ENCODE measurements around the gene PTPRO. TPM values are rescaled to one million over a fixed set of nuclear protein-coding genes. Genes with fewer than 3 reads are reported as not detected.

Gene PTPRO
- total RNA-seq, 2 experiments from 2014 or later, result 0.47 to 0.63 TPM

GRCh38 chr12:15407025-15407424, 84.7 kb downstream of the PTPRO start:
- no peak for DNase-seq
- Mint-ChIP-seq H3K4me3 (no peak overlapping the region), H3K4me1 (ENCODE audit: low read depth) (peaks cover 3% of the 10 kb centered on the region), H3K27ac (no peak overlapping the region), H3K36me3 (ENCODE audit: low read depth) (no peaks in the 10 kb centered on the region), H3K27me3 (no peaks in the 10 kb centered on the region), H3K9me3 (peaks cover 2% of the 10 kb centered on the region)
- intact Hi-C loops (cut with micrococcal nuclease), result no loop called here
- ChIA-PET CTCF (no interaction called here), POLR2A (no interaction called here)
- TF ChIP-seq CTCF (IDR thresholded peaks at IDR 0.05), result no peak
- ATAC-seq, result no peak

- H3K27me3 Mint-ChIP-seq, result peaks cover 2% of the 10 kb centered on the region
- no peak for ATAC-seq
- H3K36me3 Mint-ChIP-seq (ENCODE audit: low read depth), result no peaks in the 10 kb centered on the region
- no peak overlapping the region for H3K27ac Mint-ChIP-seq
- CTCF ChIA-PET, result no interaction called here
- no peaks in the 10 kb centered on the region for H3K9me3 Mint-ChIP-seq
- H3K4me3 Mint-ChIP-seq, result no peak overlapping the region
- no peaks in the 10 kb centered on the region for H3K4me1 Mint-ChIP-seq (ENCODE audit: low read depth)
- DNase-seq, result no peak
- TF ChIP-seq CTCF (IDR thresholded peaks at IDR 0.05), result no peak
- intact Hi-C loops (cut with micrococcal nuclease), result no loop called here
- POLR2A ChIA-PET, result no interaction called here
Observed at GRCh38 chr12:15411842-15412241, 89.5 kb downstream of the PTPRO start.

DNA sequence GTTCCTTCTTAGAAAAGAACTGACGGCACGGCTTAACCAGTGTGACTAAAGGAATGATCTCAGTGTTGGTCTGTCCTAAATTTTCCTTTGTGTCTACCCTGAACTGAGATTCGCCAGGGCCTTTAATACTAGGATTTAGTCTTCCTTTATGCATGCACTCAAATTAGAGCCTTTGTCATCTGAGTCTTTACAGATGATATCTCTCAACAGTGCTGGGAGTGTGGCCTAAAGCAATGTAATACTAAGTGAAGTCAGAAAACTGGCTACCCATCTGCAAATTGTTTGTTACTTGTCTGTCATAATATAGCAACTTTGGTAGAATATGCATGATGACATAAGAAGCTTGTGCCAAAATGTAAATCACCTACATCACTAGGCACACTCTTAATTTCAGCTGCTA, 95.4 kb downstream of the PTPRO start:
- CTCF ChIA-PET, result no interaction called here
- Mint-ChIP-seq H3K4me3 (no peak overlapping the region), H3K27ac (no peak overlapping the region), H3K27me3 (peaks cover 9% of the 10 kb centered on the region), H3K4me1 (ENCODE audit: low read depth) (no peaks in the 10 kb centered on the region), H3K36me3 (ENCODE audit: low read depth) (no peaks in the 10 kb centered on the region), H3K9me3 (no peaks in the 10 kb centered on the region)
- no peak for DNase-seq
- TF ChIP-seq CTCF (IDR thresholded peaks at IDR 0.05), result no peak
- POLR2A ChIA-PET, result no interaction called here
- no peak for ATAC-seq
- intact Hi-C loops (cut with micrococcal nuclease), result no loop called here

DNA sequence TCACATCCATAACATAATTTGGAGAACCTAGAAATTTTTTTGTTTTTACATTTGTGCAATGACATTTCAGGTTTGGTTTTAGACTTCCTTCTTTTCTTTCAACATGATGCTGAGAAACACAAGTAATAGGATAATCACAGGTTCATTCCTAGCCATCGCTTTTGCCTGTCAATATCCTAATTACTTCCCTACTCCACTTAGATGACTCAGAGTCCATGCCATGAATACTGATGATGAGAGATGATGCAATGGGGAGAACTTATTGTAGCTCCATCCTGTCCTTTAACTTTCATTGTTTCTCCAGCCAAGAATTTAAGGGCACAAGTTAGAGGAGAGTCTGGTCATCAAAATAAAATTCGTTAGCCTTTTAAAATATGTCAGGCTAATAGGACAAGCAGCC, 101.3 kb downstream of the PTPRO start:
- ATAC-seq, result no peak
- ChIA-PET CTCF (no interaction called here), POLR2A (no interaction called here)
- TF ChIP-seq CTCF (IDR thresholded peaks at IDR 0.05), result no peak
- no peaks in the 10 kb centered on the region for H3K36me3 Mint-ChIP-seq (ENCODE audit: low read depth)
- H3K9me3 Mint-ChIP-seq, result no peaks in the 10 kb centered on the region
- no peaks in the 10 kb centered on the region for H3K4me1 Mint-ChIP-seq (ENCODE audit: low read depth)
- no peak overlapping the region for H3K27ac Mint-ChIP-seq
- H3K4me3 Mint-ChIP-seq, result no peak overlapping the region
- H3K27me3 Mint-ChIP-seq, result peaks cover 6% of the 10 kb centered on the region
- DNase-seq, result no peak
- intact Hi-C loops (cut with micrococcal nuclease), result no loop called here

DNA sequence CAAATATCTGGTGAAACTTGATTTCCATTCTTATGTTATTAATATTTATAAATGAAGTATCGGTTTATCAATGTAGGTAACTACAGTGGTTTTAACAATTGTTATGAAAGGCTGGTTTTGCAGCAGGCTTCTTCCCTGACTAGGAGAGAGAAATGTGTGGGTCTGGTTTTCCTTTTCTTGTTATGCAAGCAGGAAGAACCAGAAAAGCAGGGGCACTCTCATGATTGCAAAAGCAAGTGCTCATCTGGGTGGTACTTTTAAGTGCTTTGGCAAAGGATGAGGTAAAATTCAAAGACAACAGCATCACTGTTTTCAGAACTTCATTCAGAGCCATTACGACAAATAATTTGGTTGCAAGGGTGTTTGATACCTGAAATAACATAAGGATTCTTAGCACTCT, 105.6 kb downstream of the PTPRO start:
- DNase-seq (no peak), ATAC-seq (no peak)
- H3K27me3 Mint-ChIP-seq, result peaks cover 9% of the 10 kb centered on the region
- intact Hi-C loops (cut with micrococcal nuclease), result no loop called here
- no peak overlapping the region for H3K4me3 Mint-ChIP-seq
- ChIA-PET POLR2A (no interaction called here), CTCF (no interaction called here)
- H3K27ac Mint-ChIP-seq, result no peak overlapping the region
- no peaks in the 10 kb centered on the region for H3K4me1 Mint-ChIP-seq (ENCODE audit: low read depth)
- no peaks in the 10 kb centered on the region for H3K9me3 Mint-ChIP-seq
- H3K36me3 Mint-ChIP-seq (ENCODE audit: low read depth), result no peaks in the 10 kb centered on the region
- no peak for TF ChIP-seq CTCF (IDR thresholded peaks at IDR 0.05)

Measured in activated CD8-positive, alpha-beta T cell treated with anti-CD3 and anti-CD28 coated beads for 36 hours (primary cell).